Stimulated activated CD8-positive, alpha-beta memory T cell treated with anti-CD3 and anti-CD28 coated beads, Interleukin-12 subunit alpha, Interleukin-12 subunit beta, amount 100 ng/mL, for 24 hours (primary cell): Measurements from ENCODE around the gene OR10K1.
A peak's percentile ranks its signal among the peaks of the same experiment; 100 is the strongest.
"Not testable (repeated sequence)": the region's sequence is repeated elsewhere in the genome, so short reads cannot be mapped to it uniquely, and the experiment has no call there.

ENCODE experiments used
- DNase-seq: peaks from one replicate; pipeline ENCODE4 v3.0.0-alpha.2; 2020; ENCODE audit errors: extremely low read depth

Gene OR10K1

GRCh38 chr1:158461534-158461933 lies at the start of gene OR10K1:
OR10K1 (plus strand) TSS chr1:158461834; CDS start chr1:158465562, 3,728 bp downstream.
- DNase-seq: no peak

- DNase-seq: no peak
Observed at GRCh38 chr1:158414651-158415345, 46.8 kb upstream of the OR10K1 start.

GRCh38 chr1:158417586-158417985 lies 44.0 kb upstream of the OR10K1 start:
- DNase-seq: no peak

- DNase-seq: no peak
Observed at GRCh38 chr1:158422212-158422611, 39.4 kb upstream of the OR10K1 start.

- no peak for DNase-seq
Observed at GRCh38 chr1:158425027-158425426, 36.6 kb upstream of the OR10K1 start.

GRCh38 chr1:158426137-158426536 lies 35.5 kb upstream of the OR10K1 start, which contains the start of gene OR10K2:
OR10K2 (minus strand) TSS chr1:158426237; CDS start chr1:158420866, 5,371 bp downstream.
- DNase-seq: no peak

GRCh38 chr1:158430163-158430562 lies 31.5 kb upstream of the OR10K1 start:
- DNase-seq: not testable (repeated sequence)

- DNase-seq: no peak
Observed at GRCh38 chr1:158434741-158435140, 26.9 kb upstream of the OR10K1 start.

- DNase-seq: no peak
Observed at GRCh38 chr1:158445376-158445775, 16.3 kb upstream of the OR10K1 start.

GRCh38 chr1:158454537-158454936 lies 7.1 kb upstream of the OR10K1 start:
- DNase-seq: no peak

- no peak for DNase-seq
Observed at GRCh38 chr1:158457246-158457645, 4.4 kb upstream of the OR10K1 start.

- DNase-seq: no peak
Observed at GRCh38 chr1:158458263-158458662, 3.4 kb upstream of the OR10K1 start.

GRCh38 chr1:158471920-158472319 lies 10.3 kb downstream of the OR10K1 start, which contains the start of gene OR10R2:
OR10R2 (plus strand) TSS chr1:158472220; CDS start chr1:158472326, 106 bp downstream.
- DNase-seq: no peak

- no peak for DNase-seq
Observed at GRCh38 chr1:158485455-158485854, 23.8 kb downstream of the OR10K1 start.

GRCh38 chr1:158491316-158491715 lies 29.7 kb downstream of the OR10K1 start:
- no peak for DNase-seq

- DNase-seq: no peak
Observed at GRCh38 chr1:158493054-158493453, 31.4 kb downstream of the OR10K1 start.

GRCh38 chr1:158494796-158495195 lies 33.2 kb downstream of the OR10K1 start:
- DNase-seq: no peak

- no peak for DNase-seq
Observed at GRCh38 chr1:158496374-158496773, 34.7 kb downstream of the OR10K1 start.

GRCh38 chr1:158506369-158506987 lies 44.8 kb downstream of the OR10K1 start:
- peak; percentile 1 for DNase-seq

- no peak for DNase-seq
Observed at GRCh38 chr1:158507511-158507910, 45.9 kb downstream of the OR10K1 start.

- no peak for DNase-seq
Observed at GRCh38 chr1:158509471-158510156, 48.0 kb downstream of the OR10K1 start.

- DNase-seq: no peak
Observed at GRCh38 chr1:158516966-158517365, 55.3 kb downstream of the OR10K1 start.
